Hindlimb muscle (tissue), 1 donor: ENCODE results near the gene NCF4. TPM values are rescaled to one million over a fixed set of nuclear protein-coding genes. Genes with fewer than 3 reads are reported as not detected.
A peak's percentile ranks its signal among the peaks of the same experiment; 100 is the strongest.

ENCODE experiments used
- DNase-seq: peaks from one replicate; pipeline ENCODE4 v3.0.0-alpha.2; 2013
- polyA plus RNA-seq: library from polyadenylated mRNA; unstranded; fragments of 120-200 nt; gene quantifications from one replicate; pipeline ENCODE4 v1.2.1, GENCODE V29; 2013; ENCODE audit not compliant: insufficient read length

NCF4 gene
- polyA plus RNA-seq, 1 donor = 4.5 TPM

GRCh38 chr22:36898690-36899089 lies 37.9 kb downstream of the NCF4 start:
- no peak for DNase-seq

GRCh38 chr22:36899498-36899897 lies 38.7 kb downstream of the NCF4 start:
- DNase-seq = no peak

GRCh38 chr22:36900225-36900624 lies 39.4 kb downstream of the NCF4 start:
- no peak for DNase-seq

GRCh38 chr22:36900880-36901279 lies 40.1 kb downstream of the NCF4 start:
- DNase-seq = no peak

GRCh38 chr22:36901411-36902142 lies 40.8 kb downstream of the NCF4 start:
- no peak for DNase-seq

- DNase-seq = no peak
Observed at GRCh38 chr22:36902143-36902926, 41.5 kb downstream of the NCF4 start.

- no peak for DNase-seq
Observed at GRCh38 chr22:36904260-36904880, 43.6 kb downstream of the NCF4 start.

GRCh38 chr22:36907253-36908195 lies 46.7 kb downstream of the NCF4 start:
- no peak for DNase-seq

GRCh38 chr22:36910461-36910860 lies 49.7 kb downstream of the NCF4 start:
- DNase-seq = no peak

- DNase-seq = no peak
Observed at GRCh38 chr22:36911887-36912661, 51.3 kb downstream of the NCF4 start.

GRCh38 chr22:36912694-36913426 lies 52.1 kb downstream of the NCF4 start:
- no peak for DNase-seq

- DNase-seq = peak; percentile 15
Observed at GRCh38 chr22:36913427-36914389, 52.9 kb downstream of the NCF4 start, which contains the start of gene CSF2RB. TSS of gene CSF2RB (plus strand) at chr22:36913628. CDS start at chr22:36922208, 8,580 bp downstream.

GRCh38 chr22:36914390-36914752 lies 53.6 kb downstream of the NCF4 start:
- DNase-seq = no peak

GRCh38 chr22:36916034-36916433 lies 55.2 kb downstream of the NCF4 start:
- DNase-seq = no peak

- DNase-seq = no peak
Observed at GRCh38 chr22:36918586-36919284, 57.9 kb downstream of the NCF4 start.

- DNase-seq = no peak
Observed at GRCh38 chr22:36921309-36922104, 60.7 kb downstream of the NCF4 start.

GRCh38 chr22:36922105-36922608 lies 61.4 kb downstream of the NCF4 start:
- DNase-seq = no peak

- DNase-seq = no peak
Observed at GRCh38 chr22:36922711-36923110, 61.9 kb downstream of the NCF4 start.
